ENCODE measurements around the gene POLE3. TPM values are rescaled to one million over a fixed set of nuclear protein-coding genes. Genes with fewer than 3 reads are reported as not detected.
A peak's percentile ranks its signal among the peaks of the same experiment; 100 is the strongest.

Gene POLE3, protein sequence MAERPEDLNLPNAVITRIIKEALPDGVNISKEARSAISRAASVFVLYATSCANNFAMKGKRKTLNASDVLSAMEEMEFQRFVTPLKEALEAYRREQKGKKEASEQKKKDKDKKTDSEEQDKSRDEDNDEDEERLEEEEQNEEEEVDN
- total RNA-seq (10 to 100 TPM; 46.9 TPM), polyA plus RNA-seq (100 to 1,000 TPM; 103 to 179 TPM)

DNA sequence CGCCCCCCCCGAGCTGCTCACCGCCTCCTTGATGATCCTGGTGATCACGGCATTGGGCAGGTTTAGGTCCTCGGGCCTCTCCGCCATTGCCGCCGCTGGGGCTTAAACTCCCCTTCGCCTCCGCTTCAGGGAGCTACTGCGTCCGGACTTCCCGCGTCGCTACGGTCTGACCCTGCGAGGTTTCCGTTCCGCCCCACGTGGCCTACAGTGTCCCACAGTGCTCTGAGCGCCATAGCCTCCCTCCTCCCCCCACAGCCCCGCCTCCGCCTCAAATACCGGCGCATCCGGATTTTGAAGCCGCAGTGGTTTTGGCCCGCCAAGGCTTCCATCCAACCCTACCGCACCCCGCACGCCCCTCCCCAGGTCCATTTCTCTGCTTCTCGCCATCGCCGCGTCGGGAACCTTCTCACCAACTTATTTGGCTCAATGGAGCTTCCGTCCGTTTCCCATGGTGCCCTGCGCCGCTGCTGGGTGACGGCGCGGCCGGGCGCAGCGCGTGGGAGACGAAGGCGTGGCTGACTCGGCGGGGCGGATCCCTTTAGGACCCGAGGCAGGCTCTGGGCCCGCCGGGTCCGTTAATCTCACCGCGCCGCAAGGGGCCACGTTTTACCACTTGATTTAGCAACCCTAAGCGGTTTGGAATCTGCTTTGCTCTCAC lies at the start of gene POLE3, which contains the start of gene C9orf43:
Gene POLE3 (minus strand): TSS at position 469 of the 658 bp plus-strand sequence. CDS start 382 bp downstream, at position 87.
Gene C9orf43 (plus strand): TSS at position 541 of the 658 bp plus-strand sequence. CDS start 2,747 bp downstream, outside the sequence.
- H3K27me3 Mint-ChIP-seq, result peaks cover 2 to 3% of the 10 kb centered on the region in 2 donors
- H3K27ac ChIP-seq (ENCODE audit: low read depth, low read length), result peak within 1 kb of the TSS; percentile 84
- H3K4me1 ChIP-seq (ENCODE audit: insufficient read depth, low read length), result peaks cover 27% of the 10 kb centered on the region
- peaks cover 17 to 44% (median 33%) of the 10 kb centered on the region in 4 donors for H3K4me1 Mint-ChIP-seq
- no peaks in the 10 kb centered on the region for H3K27me3 ChIP-seq (ENCODE audit: insufficient read depth, low read length)
- peak within 1 kb of the TSS; percentile 99 to 100 (median 99) for H3K27ac Mint-ChIP-seq
- no peaks in the 10 kb centered on the region for H3K9me3 ChIP-seq (ENCODE audit: control insufficient read depth in 1 of 2, low read length in 2 of 2)
- intact Hi-C loops (cut with micrococcal nuclease), result loop anchor here (1.0 to 2.0 kb wide), 8 partner anchors 9 to 692 kb away; partner anchors contain the start of genes ALAD, CDC26, FKBP15 and HDHD3
- peak within 1 kb of the TSS; percentile 65 to 88 for H3K4me3 ChIP-seq (ENCODE audit: low read length in 2 of 2)
- DNase-seq, result peak; percentile 94 to 97 (median 95)
- H3K4me3 Mint-ChIP-seq, result peak within 1 kb of the TSS; percentile 95 to 100 (median 98)
- POLR2A ChIA-PET (ENCODE audit: partially characterized antibody), result interaction anchor here (0.6 to 4.9 kb wide), 19 partner anchors 9 to 1031 kb away, joined by 3 to 93 read pairs (median 5); partner anchors contain the start of genes ALAD, BSPRY, CDC26 and FKBP15
- peaks cover 18% of the 10 kb centered on the region for H3K36me3 ChIP-seq (ENCODE audit: insufficient read depth, low read length)
- peaks cover 0 to 3% (median 0%) of the 10 kb centered on the region in 8 donors for H3K9me3 Mint-ChIP-seq
- peaks cover 22 to 39% of the 10 kb centered on the region in 2 donors for H3K36me3 Mint-ChIP-seq
- CTCF ChIA-PET (ENCODE audit: partially characterized antibody), result interaction anchor here (1.0 to 4.7 kb wide), 17 partner anchors 10 to 245 kb away, joined by 3 to 56 read pairs (median 4); partner anchors contain the start of genes ALAD, CDC26 and PRPF4

DNA sequence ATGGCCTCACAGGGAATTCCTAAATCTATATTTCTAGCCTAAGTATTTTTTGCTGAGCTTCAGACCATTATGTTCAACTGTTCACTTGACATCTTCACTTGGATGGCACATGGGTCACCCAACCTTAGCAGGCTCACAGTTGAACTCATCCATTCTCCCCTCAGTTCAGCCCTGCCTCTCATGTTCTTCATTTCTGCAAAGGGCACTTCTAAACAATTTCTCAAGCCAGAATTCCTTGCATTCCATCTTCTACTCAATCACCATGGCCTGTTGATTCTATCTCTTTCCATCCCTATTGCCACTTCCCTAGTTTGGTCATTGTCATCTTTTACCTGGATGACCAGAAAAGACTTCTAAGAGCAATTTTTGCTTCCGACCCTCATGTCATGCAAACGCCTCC lies 45.8 kb upstream of the POLE3 start:
- H3K27me3 Mint-ChIP-seq, result no peaks in the 10 kb centered on the region
- no peaks in the 10 kb centered on the region for H3K4me1 ChIP-seq (ENCODE audit: insufficient read depth, low read length)
- DNase-seq, result no peak
- intact Hi-C loops (cut with micrococcal nuclease), result no loop called here
- H3K27me3 ChIP-seq (ENCODE audit: insufficient read depth, low read length), result no peaks in the 10 kb centered on the region
- H3K9me3 Mint-ChIP-seq, result no peaks in the 10 kb centered on the region
- ChIA-PET POLR2A (ENCODE audit: partially characterized antibody) (interaction anchor here (1.0 kb wide), 1 partner anchor 123 kb away, joined by 3 read pairs; no protein-coding TSS in a partner anchor), CTCF (ENCODE audit: partially characterized antibody) (interaction anchor here (1.1 to 5.6 kb wide), 3 partner anchors 123 to 200 kb away, joined by 3 to 45 read pairs (median 5); no protein-coding TSS in a partner anchor)
- no peaks in the 10 kb centered on the region for H3K36me3 ChIP-seq (ENCODE audit: insufficient read depth, low read length)
- no peaks in the 10 kb centered on the region for H3K9me3 ChIP-seq (ENCODE audit: control insufficient read depth in 1 of 2, low read length in 2 of 2)
- H3K4me1 Mint-ChIP-seq, result peaks cover 0 to 6% (median 1%) of the 10 kb centered on the region in 4 donors
- no peaks in the 10 kb centered on the region for H3K36me3 Mint-ChIP-seq
- no peak overlapping the region for H3K4me3 ChIP-seq (ENCODE audit: low read length in 2 of 2)
- H3K27ac ChIP-seq (ENCODE audit: low read depth, low read length), result no peak overlapping the region
- peak overlapping the region in 1 of 8 donors; percentile 40 for H3K4me3 Mint-ChIP-seq
- H3K27ac Mint-ChIP-seq, result peak overlapping the region in 2 of 7 donors; percentile 1 to 25

DNA sequence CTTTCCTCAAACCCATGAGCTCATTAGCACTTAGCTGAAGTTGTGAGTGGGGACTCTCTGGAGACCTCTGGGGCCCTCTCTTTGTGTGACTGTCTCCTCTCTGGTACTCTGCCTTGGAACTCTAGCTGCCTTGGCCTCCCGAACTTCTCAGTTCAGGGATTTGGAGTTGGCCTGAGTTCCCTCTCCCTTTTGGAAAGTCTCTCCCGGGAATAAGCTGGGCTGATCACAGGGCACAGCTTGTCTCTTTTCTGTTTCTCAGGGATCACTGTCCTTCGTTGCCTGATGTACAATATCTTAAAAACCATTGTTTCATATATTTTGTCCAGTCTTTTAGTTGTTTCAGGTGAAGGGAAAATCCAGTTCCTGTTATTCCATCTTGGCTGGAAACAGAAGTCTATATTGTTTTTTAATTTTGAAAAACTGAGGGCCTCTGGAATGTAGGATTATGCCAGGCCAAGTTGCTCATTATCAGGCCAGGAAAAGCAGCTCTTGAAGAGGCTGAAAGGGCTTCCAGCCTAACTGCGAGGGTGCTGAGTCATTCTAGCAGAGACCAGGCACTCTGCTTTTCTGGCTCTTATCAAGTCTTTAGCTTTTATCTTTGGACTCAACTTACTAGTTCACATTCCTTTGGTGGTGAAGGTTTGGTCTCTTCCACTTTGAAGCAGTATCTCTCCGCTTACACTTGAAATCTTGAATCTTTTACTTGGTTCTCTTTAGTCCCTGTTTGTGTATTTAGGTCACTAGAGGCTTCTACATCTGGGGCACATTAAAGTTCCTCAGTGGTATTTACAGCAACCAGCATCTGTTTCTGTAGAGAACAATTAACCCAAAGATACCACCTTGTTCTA lies 44.7 kb upstream of the POLE3 start:
- peaks cover 0 to 6% (median 0%) of the 10 kb centered on the region in 4 donors for H3K4me1 Mint-ChIP-seq
- Histone ChIP-seq H3K36me3 (ENCODE audit: insufficient read depth, low read length) (no peaks in the 10 kb centered on the region), H3K9me3 (ENCODE audit: control insufficient read depth in 1 of 2, low read length in 2 of 2) (no peaks in the 10 kb centered on the region), H3K27me3 (ENCODE audit: insufficient read depth, low read length) (no peaks in the 10 kb centered on the region), H3K4me1 (ENCODE audit: insufficient read depth, low read length) (no peaks in the 10 kb centered on the region), H3K4me3 (ENCODE audit: low read length in 2 of 2) (no peak overlapping the region), H3K27ac (ENCODE audit: low read depth, low read length) (no peak overlapping the region)
- peak overlapping the region in 4 of 7 donors; percentile 19 to 61 (median 45) for H3K27ac Mint-ChIP-seq
- no peak overlapping the region for H3K4me3 Mint-ChIP-seq
- ChIA-PET POLR2A (ENCODE audit: partially characterized antibody) (interaction anchor here (0.9 to 1.0 kb wide), 2 partner anchors 11 to 44 kb away, joined by 3 read pairs; partner anchors contain the start of genes C9orf43 and POLE3), CTCF (ENCODE audit: partially characterized antibody) (interaction anchor here (0.9 to 5.6 kb wide), 5 partner anchors 9 to 201 kb away, joined by 4 to 45 read pairs (median 6); no protein-coding TSS in a partner anchor)
- intact Hi-C loops (cut with micrococcal nuclease), result loop anchor here (5.0 kb wide), 1 partner anchor 42 kb away; no protein-coding TSS in a partner anchor
- no peak for DNase-seq
- no peaks in the 10 kb centered on the region for H3K9me3 Mint-ChIP-seq
- no peaks in the 10 kb centered on the region for H3K36me3 Mint-ChIP-seq
- H3K27me3 Mint-ChIP-seq, result no peaks in the 10 kb centered on the region

DNA sequence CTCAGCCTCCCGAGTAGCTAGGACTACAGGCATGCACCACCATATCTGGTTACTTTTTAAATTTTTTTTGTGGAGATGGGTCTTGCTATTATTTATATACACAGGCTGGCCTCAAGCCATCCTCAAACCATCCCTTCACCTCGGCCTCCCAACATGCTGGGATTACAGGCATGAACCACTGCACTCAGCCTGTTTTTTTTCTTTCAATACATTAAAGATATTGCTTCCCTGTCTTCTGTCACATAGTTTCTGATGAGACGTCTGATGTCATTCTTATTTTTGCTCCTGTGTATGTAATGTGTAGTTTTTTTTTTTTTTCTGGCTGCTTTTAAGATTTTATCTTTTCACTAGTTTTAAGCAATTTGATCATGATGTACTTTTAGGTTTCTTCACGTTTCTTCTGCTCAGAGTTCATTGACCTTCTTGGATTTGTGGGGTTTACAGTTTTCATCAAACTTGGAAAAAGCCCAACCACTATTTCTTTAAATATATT lies 41.7 kb upstream of the POLE3 start:
- Histone ChIP-seq H3K9me3 (ENCODE audit: control insufficient read depth in 1 of 2, low read length in 2 of 2) (no peaks in the 10 kb centered on the region), H3K4me1 (ENCODE audit: insufficient read depth, low read length) (no peaks in the 10 kb centered on the region), H3K4me3 (ENCODE audit: low read length in 2 of 2) (no peak overlapping the region), H3K27ac (ENCODE audit: low read depth, low read length) (no peak overlapping the region), H3K36me3 (ENCODE audit: insufficient read depth, low read length) (no peaks in the 10 kb centered on the region), H3K27me3 (ENCODE audit: insufficient read depth, low read length) (no peaks in the 10 kb centered on the region)
- intact Hi-C loops (cut with micrococcal nuclease), result loop anchor here (5.0 kb wide), 1 partner anchor 45 kb away; no protein-coding TSS in a partner anchor
- Mint-ChIP-seq H3K27me3 (no peaks in the 10 kb centered on the region), H3K9me3 (no peaks in the 10 kb centered on the region), H3K27ac (no peak overlapping the region), H3K4me1 (peaks cover 0 to 6% (median 0%) of the 10 kb centered on the region in 4 donors), H3K4me3 (no peak overlapping the region), H3K36me3 (no peaks in the 10 kb centered on the region)
- POLR2A ChIA-PET (ENCODE audit: partially characterized antibody), result interaction anchor here (1.3 kb wide), 1 partner anchor 130 kb away, joined by 4 read pairs; no protein-coding TSS in a partner anchor
- no peak for DNase-seq
- CTCF ChIA-PET (ENCODE audit: partially characterized antibody), result interaction anchor here (8.3 to 10.1 kb wide), 2 partner anchors 133 to 203 kb away, joined by 246 to 322 read pairs; no protein-coding TSS in a partner anchor

DNA sequence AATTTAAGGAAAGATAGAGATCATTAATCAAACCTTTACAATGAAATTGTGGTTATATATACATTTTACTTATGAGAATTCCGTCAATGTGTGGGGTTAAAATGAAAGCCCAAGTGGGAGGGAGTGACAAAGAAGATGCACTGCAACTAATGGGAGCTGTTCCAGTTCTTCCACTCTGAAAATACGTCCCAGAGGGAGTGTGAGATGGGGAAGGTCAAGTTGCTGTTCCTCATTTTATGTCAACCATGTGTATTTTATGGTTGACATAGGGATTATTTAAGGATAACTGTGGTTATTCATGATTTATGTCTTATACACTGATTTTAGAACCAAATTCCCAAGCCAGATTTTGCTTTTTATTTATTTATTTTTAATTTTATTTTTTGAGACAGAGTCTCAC lies 38.9 kb upstream of the POLE3 start:
- no peak for DNase-seq
- no peaks in the 10 kb centered on the region for H3K27me3 Mint-ChIP-seq
- H3K9me3 Mint-ChIP-seq, result no peaks in the 10 kb centered on the region
- peaks cover 0 to 1% (median 0%) of the 10 kb centered on the region in 4 donors for H3K4me1 Mint-ChIP-seq
- ChIA-PET POLR2A (ENCODE audit: partially characterized antibody) (no interaction called here), CTCF (ENCODE audit: partially characterized antibody) (interaction anchor here (8.3 to 10.1 kb wide), 2 partner anchors 136 to 206 kb away, joined by 246 to 322 read pairs; no protein-coding TSS in a partner anchor)
- no peak overlapping the region for H3K27ac Mint-ChIP-seq
- no peak overlapping the region for H3K4me3 Mint-ChIP-seq
- intact Hi-C loops (cut with micrococcal nuclease), result no loop called here
- Histone ChIP-seq H3K4me3 (ENCODE audit: low read length in 2 of 2) (no peak overlapping the region), H3K4me1 (ENCODE audit: insufficient read depth, low read length) (no peaks in the 10 kb centered on the region), H3K36me3 (ENCODE audit: insufficient read depth, low read length) (no peaks in the 10 kb centered on the region), H3K27ac (ENCODE audit: low read depth, low read length) (no peak overlapping the region), H3K9me3 (ENCODE audit: control insufficient read depth in 1 of 2, low read length in 2 of 2) (no peaks in the 10 kb centered on the region), H3K27me3 (ENCODE audit: insufficient read depth, low read length) (no peaks in the 10 kb centered on the region)
- H3K36me3 Mint-ChIP-seq, result no peaks in the 10 kb centered on the region

DNA sequence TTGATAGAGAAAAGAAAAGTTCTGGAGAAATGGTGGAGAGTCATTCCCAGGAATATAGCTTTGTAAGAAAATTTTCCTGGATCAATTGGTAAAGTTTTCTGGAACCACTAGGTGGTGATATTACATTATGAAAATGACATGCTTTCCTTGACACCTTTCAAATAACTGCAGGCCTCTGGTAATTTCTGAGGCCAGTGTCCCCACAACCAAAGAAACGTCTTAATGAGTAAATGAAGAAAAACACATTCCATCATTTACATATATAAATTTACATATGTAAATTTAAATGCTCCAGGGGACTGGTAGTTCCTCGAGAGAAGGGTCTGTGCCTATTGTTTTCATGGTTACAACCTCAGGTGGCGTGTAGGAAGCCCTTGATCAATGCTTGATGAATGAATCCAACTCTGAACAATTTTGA lies 35.9 kb upstream of the POLE3 start:
- intact Hi-C loops (cut with micrococcal nuclease), result loop anchor here (2.0 kb wide), 4 partner anchors 46 to 212 kb away; partner anchors contain the start of gene ALAD
- peak in 4 of 5 donors; percentile 38 to 53 (median 43) for DNase-seq

More for the DNA sequence above, 35.9 kb upstream of the POLE3 start:
- no peak overlapping the region for H3K4me3 Mint-ChIP-seq
- H3K27me3 Mint-ChIP-seq, result no peaks in the 10 kb centered on the region
- POLR2A ChIA-PET (ENCODE audit: partially characterized antibody), result interaction anchor here (1.3 to 3.9 kb wide), 6 partner anchors 133 to 212 kb away, joined by 3 to 16 read pairs (median 8); no protein-coding TSS in a partner anchor
- Histone ChIP-seq H3K36me3 (ENCODE audit: insufficient read depth, low read length) (no peaks in the 10 kb centered on the region), H3K27me3 (ENCODE audit: insufficient read depth, low read length) (no peaks in the 10 kb centered on the region), H3K4me3 (ENCODE audit: low read length in 2 of 2) (no peak overlapping the region), H3K9me3 (ENCODE audit: control insufficient read depth in 1 of 2, low read length in 2 of 2) (no peaks in the 10 kb centered on the region), H3K27ac (ENCODE audit: low read depth, low read length) (no peak overlapping the region), H3K4me1 (ENCODE audit: insufficient read depth, low read length) (no peaks in the 10 kb centered on the region)
- H3K36me3 Mint-ChIP-seq, result no peaks in the 10 kb centered on the region
- H3K4me1 Mint-ChIP-seq, result peaks cover 0 to 1% (median 0%) of the 10 kb centered on the region in 4 donors
- H3K27ac Mint-ChIP-seq, result no peak overlapping the region
- no peaks in the 10 kb centered on the region for H3K9me3 Mint-ChIP-seq
- CTCF ChIA-PET (ENCODE audit: partially characterized antibody), result interaction anchor here (0.6 to 10.1 kb wide), 33 partner anchors 8 to 220 kb away, joined by 3 to 322 read pairs (median 4); partner anchors contain the start of genes ALAD, C9orf43, HDHD3 and POLE3
